H9 (cell line): ENCODE data around the gene ALDH1B1. TPM values are rescaled to one million over a fixed set of nuclear protein-coding genes. Genes with fewer than 3 reads are reported as not detected.

Experiments
- DNase-seq: peaks from one replicate; pipeline ENCODE4 v3.0.0-alpha.2; 2017
- H2AFZ ChIP-seq: one replicate; pipeline ENCODE4 v1.6.1; 2013; ENCODE audit warnings: mild to moderate bottlenecking, low read length, control low read depth, moderate library complexity
- H2AK5ac ChIP-seq: 2 replicates; pipeline ENCODE4 v1.6.1; 2013; ENCODE audit warnings: low read length, control low read depth, mixed read lengths; ENCODE audit not compliant: insufficient read length
- H2BK120ac ChIP-seq: one replicate; pipeline ENCODE4 v1.6.1; 2013; ENCODE audit warnings: low read depth, mild to moderate bottlenecking, low read length, control low read depth, inconsistent platforms; ENCODE audit not compliant: poor library complexity, severe bottlenecking
- H2BK12ac ChIP-seq: 2 replicates; pipeline ENCODE4 v1.6.1; 2013; ENCODE audit warnings: low read length, control low read depth, mixed read lengths, low read depth; ENCODE audit not compliant: insufficient read length
- H2BK15ac ChIP-seq: 2 replicates; pipeline ENCODE4 v1.6.1; 2013; ENCODE audit warnings: low read depth, low read length, control low read depth
- H2BK20ac ChIP-seq: one replicate; pipeline ENCODE4 v1.6.1; 2013; ENCODE audit warnings: low read depth, mild to moderate bottlenecking, low read length, control low read depth, inconsistent platforms; ENCODE audit not compliant: poor library complexity, severe bottlenecking
- H2BK5ac ChIP-seq: 2 replicates; pipeline ENCODE4 v1.6.1; 2013; ENCODE audit warnings: low read length, control low read depth, mixed read lengths; ENCODE audit not compliant: insufficient read length
- H3K14ac ChIP-seq: 2 replicates; pipeline ENCODE4 v1.6.1; 2013; ENCODE audit warnings: low read length, control low read depth; ENCODE audit not compliant: insufficient read depth
- H3K18ac ChIP-seq: 2 replicates; pipeline ENCODE4 v1.6.1; 2013; ENCODE audit warnings: low read depth, mild to moderate bottlenecking, mixed read lengths, low read length, control low read depth; ENCODE audit not compliant: insufficient read length
- H3K23ac ChIP-seq: 2 replicates; pipeline ENCODE4 v1.6.1; 2013; ENCODE audit warnings: low read length, control low read depth, mixed read lengths, low read depth; ENCODE audit not compliant: insufficient read length
- H3K23me2 ChIP-seq: 2 replicates; pipeline ENCODE4 v1.6.1; 2013; ENCODE audit warnings: low read depth, mild to moderate bottlenecking, mixed read lengths, low read length, control low read depth; ENCODE audit not compliant: insufficient read length, poor library complexity, severe bottlenecking
- H3K27ac ChIP-seq: 2 replicates; pipeline ENCODE4 v1.5.1; 2013; ENCODE audit warnings: low read length, control low read depth, mixed read lengths, low read depth; ENCODE audit not compliant: insufficient read length
- H3K27me3 ChIP-seq: 2 replicates; pipeline ENCODE4 v1.6.1; 2013; ENCODE audit warnings: low read length, control low read depth, inconsistent platforms; ENCODE audit not compliant: insufficient read depth
- H3K4ac ChIP-seq: 2 replicates; pipeline ENCODE4 v1.6.1; 2013; ENCODE audit warnings: low read depth, mild to moderate bottlenecking, control low read depth, inconsistent platforms, low read length, moderate library complexity
- H3K4me1 ChIP-seq: 2 replicates; pipeline ENCODE4 v1.6.1; 2013; ENCODE audit warnings: low read length, control low read depth, inconsistent platforms; ENCODE audit not compliant: insufficient read depth
- H3K4me2 ChIP-seq: 2 replicates; pipeline ENCODE4 v1.6.1; 2013; ENCODE audit warnings: low read length, control low read depth, mixed read lengths; ENCODE audit not compliant: insufficient read length, insufficient read depth
- H3K56ac ChIP-seq: 2 replicates; pipeline ENCODE4 v1.6.1; 2013; ENCODE audit warnings: low read depth, mild to moderate bottlenecking, mixed read lengths, low read length, control low read depth; ENCODE audit not compliant: insufficient read length
- H3K79me1 ChIP-seq: 2 replicates; pipeline ENCODE4 v1.6.1; 2013; ENCODE audit warnings: low read depth, mild to moderate bottlenecking, moderate library complexity, low read length, control low read depth, inconsistent platforms; ENCODE audit not compliant: insufficient read depth, poor library complexity, severe bottlenecking
- H3K79me2 ChIP-seq: 2 replicates; pipeline ENCODE4 v1.6.1; 2013; ENCODE audit warnings: low read length, control low read depth, inconsistent platforms; ENCODE audit not compliant: insufficient read depth
- H3K9ac ChIP-seq: 2 replicates; pipeline ENCODE4 v1.6.1; 2013; ENCODE audit warnings: low read length, control low read depth, mixed read lengths; ENCODE audit not compliant: insufficient read length; ENCODE audit errors: extremely low read depth
- H3K9me3 ChIP-seq: one replicate; pipeline ENCODE4 v1.6.1; 2013; ENCODE audit warnings: low read depth, low read length, inconsistent platforms; ENCODE audit not compliant: control insufficient read depth
- H3T11ph ChIP-seq: one replicate; pipeline ENCODE4 v1.6.1; 2013; ENCODE audit warnings: mild to moderate bottlenecking, low read length, control low read depth, inconsistent platforms
- H4K20me1 ChIP-seq: one replicate; pipeline ENCODE4 v1.6.1; 2013; ENCODE audit not compliant: control insufficient read depth, insufficient read length, insufficient read depth
- H4K5ac ChIP-seq: 2 replicates; pipeline ENCODE4 v1.6.1; 2013; ENCODE audit warnings: low read depth, mild to moderate bottlenecking, mixed read lengths, low read length, control low read depth; ENCODE audit not compliant: insufficient read length
- H4K8ac ChIP-seq: replicated peaks from 2 replicates; pipeline ENCODE4 v1.6.1; 2013; ENCODE audit warnings: low read length, control low read depth, mixed read lengths, low read depth; ENCODE audit not compliant: insufficient read length
- H4K91ac ChIP-seq: 2 replicates; pipeline ENCODE4 v1.6.1; 2013; ENCODE audit warnings: low read depth, mild to moderate bottlenecking, moderate library complexity, mixed read lengths, low read length, control low read depth; ENCODE audit not compliant: insufficient read length
- H3K27ac Mint-ChIP-seq, 3 experiments: 2 replicates in 2 of 3; 3 replicates in 1 of 3; pipeline ENCODE4 v1.8.0; 2020 to 2021; ENCODE audit warnings: mixed read lengths in 3 of 3, mild to moderate bottlenecking in 1 of 3, moderate library complexity in 1 of 3
- H3K27me3 Mint-ChIP-seq: 2 replicates; pipeline ENCODE4 v1.8.0; 2021; ENCODE audit warnings: low read depth, mild to moderate bottlenecking, moderate library complexity, mixed read lengths
- H3K36me3 Mint-ChIP-seq, 3 experiments: 2 replicates in 2 of 3; 3 replicates in 1 of 3; pipeline ENCODE4 v1.8.0; 2020 to 2021; ENCODE audit warnings: low read depth in 3 of 3, mixed read lengths in 3 of 3; ENCODE audit not compliant: insufficient read depth in 1 of 3
- H3K4me1 Mint-ChIP-seq, 2 experiments: 2 replicates each; pipeline ENCODE4 v1.8.0; 2020; ENCODE audit warnings: mixed read lengths in 2 of 2
- H3K4me3 Mint-ChIP-seq, 2 experiments: 2 replicates in 1 of 2; 3 replicates in 1 of 2; pipeline ENCODE4 v1.8.0; 2020 to 2021; ENCODE audit warnings: mild to moderate bottlenecking in 2 of 2, mixed read lengths in 2 of 2, moderate library complexity in 1 of 2
- H3K9me3 Mint-ChIP-seq, 2 experiments: 2 replicates in 1 of 2; 3 replicates in 1 of 2; pipeline ENCODE4 v1.8.0; 2020; ENCODE audit warnings: mild to moderate bottlenecking in 2 of 2, mixed read lengths in 2 of 2, moderate library complexity in 1 of 2
- CTCF ChIP-seq: fragments of 200-600 bp; sonication (generic); conservative IDR thresholded peaks from 3 replicates; pipeline ENCODE4 v1.8.0; 2021; ENCODE audit warnings: antibody characterized with exemption, mild to moderate bottlenecking
- WGBS: extraction: QIAGEN DNeasy Blood & Tissue Kit; methylation state at CpG from one replicate; pipeline ENCODE4 v1.1.7; 2013; ENCODE audit warnings: missing lambda C conversion rate, low lambda C conversion rate, mixed read lengths; ENCODE audit not compliant: insufficient read length; ENCODE audit errors: extremely low coverage; 5-methylcytosine and 5-hydroxymethylcytosine counted together
- total RNA-seq: library from RNA; stranded (reverse); gene quantifications from 2 replicates; pipeline ENCODE4 v1.2.1, GENCODE V29; 2021

Gene ALDH1B1
- total RNA-seq, 1 experiment from 2014 or later, result 49.6 TPM

GRCh38 chr9:38356851-38357250 is 35.7 kb upstream of the ALDH1B1 start:
- peaks cover 26 to 39% of the 10 kb centered on the region in 2 experiments for H3K4me1 Mint-ChIP-seq
- H3K9me3 ChIP-seq, result no peaks in the 10 kb centered on the region

More at GRCh38 chr9:38356851-38357250, 35.7 kb upstream of the ALDH1B1 start:
- no peak overlapping the region for H3K18ac ChIP-seq
- no peak overlapping the region for H3K27ac Mint-ChIP-seq
- no peak for TF ChIP-seq CTCF
- no peak overlapping the region for H3K4ac ChIP-seq
- no CpG with 5 or more reads among the region's 5 CpGs for WGBS
- no peak overlapping the region for H2BK5ac ChIP-seq
- H3K27me3 ChIP-seq, result no peaks in the 10 kb centered on the region; the same call in 1 of the 2 replicates
- H2BK12ac ChIP-seq, result no peak overlapping the region
- no peak overlapping the region for H3K56ac ChIP-seq
- no peak overlapping the region for H2AFZ ChIP-seq
- H3K27ac ChIP-seq, result no peak overlapping the region
- no peak for DNase-seq
- H4K8ac ChIP-seq, result no peak overlapping the region
- no peaks in the 10 kb centered on the region for H3K79me2 ChIP-seq
- H3K36me3 Mint-ChIP-seq, result no peaks in the 10 kb centered on the region
- no peak overlapping the region for H3K4me2 ChIP-seq
- no peak overlapping the region for H3K14ac ChIP-seq
- no peak overlapping the region for H3T11ph ChIP-seq
- no peak overlapping the region for H3K23ac ChIP-seq
- no peak overlapping the region for H3K9ac ChIP-seq
- no peak overlapping the region for H2BK120ac ChIP-seq
- no peak overlapping the region for H2AK5ac ChIP-seq
- no peak overlapping the region for H2BK15ac ChIP-seq
- no peaks in the 10 kb centered on the region for H3K23me2 ChIP-seq
- H3K4me3 Mint-ChIP-seq, result no peak overlapping the region
- H4K5ac ChIP-seq, result no peak overlapping the region
- H2BK20ac ChIP-seq, result no peak overlapping the region
- no peaks in the 10 kb centered on the region for H3K4me1 ChIP-seq
- H3K9me3 Mint-ChIP-seq, result no peaks in the 10 kb centered on the region
- no peaks in the 10 kb centered on the region for H3K79me1 ChIP-seq
- H3K27me3 Mint-ChIP-seq, result peaks cover 78% of the 10 kb centered on the region
- H4K20me1 ChIP-seq, result no peaks in the 10 kb centered on the region
- H4K91ac ChIP-seq, result no peak overlapping the region
